GM18508 (cell line): ENCODE data around the gene RAX.
"Not testable (repeated sequence)": the region's sequence is repeated elsewhere in the genome, so short reads cannot be mapped to it uniquely, and the experiment has no call there.

Experiments used
- ATAC-seq: cut with Tn5 transposase; IDR thresholded peaks from one replicate; pipeline ENCODE4 v1.9.1; 2021; ENCODE audit warnings: moderate number of reproducible peaks; ENCODE audit not compliant: insufficient read depth, unreplicated experiment

RAX gene

GRCh38 chr18:59273759-59274532, 692 bp upstream of the RAX start:
- ATAC-seq: no peak

GRCh38 chr18:59272221-59272888, 899 bp downstream of the RAX start:
- no peak for ATAC-seq

GRCh38 chr18:59271606-59272220, 1.5 kb downstream of the RAX start:
- ATAC-seq: no peak

DNA sequence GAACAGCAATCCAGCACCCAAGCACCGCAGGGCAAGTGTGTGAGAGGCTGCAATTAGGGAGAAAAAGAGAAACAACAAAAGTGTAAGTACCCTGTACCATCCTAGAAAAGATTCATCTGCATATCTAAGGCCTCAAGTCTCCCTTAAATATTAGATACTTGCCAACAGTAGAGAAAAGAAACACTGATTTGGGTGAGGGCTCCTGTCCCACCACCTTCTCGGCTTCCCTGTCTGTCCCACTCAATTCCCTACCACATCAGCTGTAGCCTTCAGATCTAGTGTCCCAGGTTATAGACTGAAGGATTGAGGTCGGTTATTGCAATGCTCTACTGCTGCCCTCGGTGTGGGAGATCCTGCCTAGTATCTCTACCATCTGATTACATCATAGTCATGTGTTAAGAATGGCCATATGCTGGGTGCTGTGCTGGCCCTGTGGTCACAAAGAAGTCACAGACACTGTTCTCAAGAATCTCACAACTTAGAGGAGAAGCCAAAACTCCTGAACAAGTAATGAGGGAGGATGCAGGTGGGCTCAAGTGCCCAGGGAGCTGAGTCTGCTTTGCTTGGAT, 2.5 kb downstream of the RAX start:
- ATAC-seq: no peak

- ATAC-seq: no peak
These were observed 3.6 kb downstream of the RAX start for GRCh38 chr18:59269563-59270119.

GRCh38 chr18:59268721-59269562, 4.3 kb downstream of the RAX start:
- no peak for ATAC-seq

DNA sequence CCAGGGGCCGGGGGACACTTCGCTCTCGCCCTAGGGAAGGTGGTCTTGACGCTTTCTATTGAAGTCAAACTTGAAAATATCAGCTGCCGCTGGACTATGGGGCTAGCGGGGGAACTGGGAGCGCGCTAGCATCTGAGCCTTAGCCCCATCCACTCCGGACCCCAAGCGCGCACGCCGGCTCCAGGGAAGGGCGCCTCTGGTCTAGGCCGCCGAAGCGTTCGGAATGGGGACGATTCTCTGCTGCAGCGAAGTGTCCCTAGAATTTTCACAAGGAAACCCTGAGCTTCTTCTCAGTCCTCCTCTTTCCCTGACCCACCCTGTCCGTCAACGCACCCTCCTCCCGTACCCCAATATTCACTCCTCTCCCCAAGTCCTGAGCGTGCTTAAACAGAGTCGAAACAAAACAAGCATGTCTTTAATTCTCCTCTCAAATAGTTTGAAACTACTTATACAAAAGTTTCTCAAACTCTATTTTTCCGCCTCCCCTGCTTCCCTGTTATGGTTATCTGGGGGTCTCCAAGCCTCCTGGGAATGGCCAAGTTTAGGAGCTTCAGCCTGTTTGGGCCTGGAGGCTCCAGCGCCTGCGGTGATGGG, 5.0 kb downstream of the RAX start:
- ATAC-seq: no peak

- ATAC-seq: no peak
These were observed 5.6 kb downstream of the RAX start for GRCh38 chr18:59267503-59268126.

GRCh38 chr18:59266886-59267502, 6.3 kb downstream of the RAX start:
- no peak for ATAC-seq

DNA sequence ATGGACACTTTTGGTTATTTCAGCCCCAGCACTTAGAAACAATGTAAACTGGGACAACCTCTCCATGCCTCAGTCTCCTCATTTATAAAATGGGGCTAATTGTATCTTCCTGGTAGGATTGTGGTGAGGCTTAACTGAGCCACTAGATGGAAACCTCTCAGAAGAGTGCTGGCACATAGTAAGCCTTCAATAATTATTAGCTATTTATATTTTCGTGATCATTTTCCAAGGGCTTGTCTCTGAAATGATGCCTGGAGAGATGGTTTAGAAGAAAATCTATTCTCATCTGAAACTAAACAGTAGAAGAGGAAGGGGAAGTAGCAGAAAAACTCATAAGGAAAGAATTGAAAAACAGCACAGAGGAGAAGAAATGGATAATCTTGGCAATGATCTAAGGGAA, 6.8 kb downstream of the RAX start:
- no peak for ATAC-seq

DNA sequence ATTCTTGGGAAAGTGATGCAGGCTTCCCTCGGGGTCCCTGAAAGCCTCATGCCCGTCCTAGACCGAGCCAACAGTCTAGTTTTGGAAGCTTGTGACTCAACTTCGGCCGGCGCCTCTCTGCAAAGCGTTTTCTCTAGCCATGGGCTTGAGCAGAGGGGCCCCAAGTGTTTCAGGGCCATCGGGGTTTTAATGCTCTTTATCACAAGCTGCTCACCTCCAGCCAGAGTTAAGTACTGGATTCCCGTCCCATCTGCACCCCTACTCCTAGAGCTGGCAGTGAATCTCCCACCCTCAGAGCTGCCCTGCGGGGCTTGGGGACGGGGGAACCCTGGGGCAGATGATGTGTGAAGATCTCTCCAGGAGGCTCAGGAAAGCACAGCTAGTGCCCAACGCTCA, 7.3 kb downstream of the RAX start:
- ATAC-seq: no peak

GRCh38 chr18:59265246-59265973, 7.8 kb downstream of the RAX start:
- ATAC-seq: no peak

- ATAC-seq: no peak
These were observed 8.5 kb downstream of the RAX start for GRCh38 chr18:59264651-59265245.

GRCh38 chr18:59264121-59264571, 9.1 kb downstream of the RAX start:
- no peak for ATAC-seq

DNA sequence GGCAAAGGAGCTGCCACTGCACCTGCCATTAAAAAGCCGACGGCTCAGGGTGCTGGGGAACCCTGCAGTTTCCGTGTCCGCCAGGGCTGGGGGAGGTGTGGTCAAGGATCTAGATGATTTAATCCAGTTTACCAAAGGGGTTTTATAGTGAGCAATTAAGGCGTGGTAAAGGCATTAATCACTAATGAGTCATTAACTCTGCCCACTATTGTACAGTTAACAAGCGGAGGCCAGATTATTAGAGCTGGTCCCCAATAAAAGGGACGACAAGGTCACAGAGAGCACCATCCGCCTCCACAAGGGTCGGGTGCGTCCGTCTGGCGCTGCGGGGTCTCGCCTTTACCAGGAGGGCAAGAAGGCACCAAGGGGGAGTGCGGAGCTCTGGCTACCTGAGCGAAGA, 9.6 kb downstream of the RAX start:
- ATAC-seq: no peak

GRCh38 chr18:59262243-59262642, 11.0 kb downstream of the RAX start:
- ATAC-seq: not testable (repeated sequence)

DNA sequence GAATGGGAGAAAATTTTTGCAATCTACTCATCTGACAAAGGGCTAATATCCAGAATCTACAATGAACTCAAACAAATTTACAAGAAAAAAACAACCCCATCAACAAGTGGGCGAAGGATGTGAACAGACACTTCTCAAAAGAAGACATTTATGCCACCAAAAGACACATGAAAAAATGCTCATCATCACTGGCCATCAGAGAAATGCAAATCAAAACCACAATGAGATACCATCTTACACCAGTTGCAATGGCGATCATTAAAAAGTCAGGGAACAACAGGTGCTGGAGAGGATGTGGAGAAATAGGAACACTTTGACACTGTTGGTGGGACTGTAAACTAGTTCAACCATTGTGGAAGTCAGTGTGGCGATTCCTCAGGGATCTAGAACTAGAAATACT, 11.4 kb downstream of the RAX start:
- not testable (repeated sequence) for ATAC-seq

DNA sequence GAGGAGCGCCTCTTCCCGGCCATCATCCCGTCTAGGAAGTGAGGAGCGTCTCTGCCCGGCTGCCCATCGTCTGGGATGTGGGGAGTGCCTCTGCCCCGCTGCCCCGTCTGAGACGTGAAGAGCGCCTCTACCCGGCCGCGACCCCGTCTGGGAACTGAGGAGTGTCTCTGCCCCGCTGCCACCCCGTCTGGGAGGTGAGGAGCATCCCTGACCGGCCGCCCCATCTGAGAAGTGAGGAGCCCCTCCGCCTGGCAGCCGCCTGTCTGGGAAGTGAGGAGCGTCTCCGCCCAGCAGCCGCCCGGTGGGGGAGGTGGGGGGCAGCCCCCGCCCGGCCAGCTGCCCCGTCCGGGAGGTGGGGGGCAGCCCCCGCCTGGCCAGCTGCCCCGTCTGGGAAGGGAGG, 17.8 kb downstream of the RAX start:
- ATAC-seq: not testable (repeated sequence)
